Psoas muscle (tissue), 8 donors: ENCODE data around the gene KMT2B. TPM values are rescaled to one million over a fixed set of nuclear protein-coding genes. Genes with fewer than 3 reads are reported as not detected.

Experiments
- ATAC-seq, 4 donors: fragments of 200-7000 bp; cut with Tn5 transposase; one replicate each; pipeline ENCODE4 v1.9.1; 2020; ENCODE audit warnings: moderate library complexity in 3 of 4, mild to moderate bottlenecking in 2 of 4
- DNase-seq, 2 donors: peaks; one replicate each; pipeline ENCODE4 v3.0.0-alpha.2; 2020
- H3K27ac ChIP-seq: fragments of 200-600 bp; one replicate; pipeline ENCODE4 v1.8.0; 2022
- H3K27me3 ChIP-seq, 3 donors: fragments of 200-600 bp in 1 of 3; one replicate each; pipeline versions ENCODE4 v1.6.1 to v1.8.0; 2013 to 2022; ENCODE audit warnings: low read length in 2 of 3, mild to moderate bottlenecking in 2 of 3, moderate library complexity in 1 of 3; ENCODE audit not compliant: insufficient read depth in 3 of 3
- H3K36me3 ChIP-seq, 2 donors: fragments of 200-600 bp in 1 of 2; one replicate each; pipeline versions ENCODE4 v1.6.1 to v1.8.0; 2013 to 2022; ENCODE audit warnings: low read depth in 1 of 2, mild to moderate bottlenecking in 1 of 2, moderate library complexity in 1 of 2; ENCODE audit not compliant: insufficient read depth in 1 of 2
- H3K4me1 ChIP-seq: fragments of 200-600 bp; one replicate; pipeline ENCODE4 v1.8.0; 2022
- H3K4me3 ChIP-seq: fragments of 200-600 bp; one replicate; pipeline ENCODE4 v1.8.0; 2022; ENCODE audit warnings: mild to moderate bottlenecking
- H3K9me3 ChIP-seq: fragments of 200-600 bp; one replicate; pipeline ENCODE4 v1.8.0; 2022
- WGBS, 3 donors: extraction: QIAGEN DNeasy Blood & Tissue Kit; methylation state at CpG; one replicate each; pipeline versions ENCODE4 v1.1.6 to v1.1.7; 2013; 5-methylcytosine and 5-hydroxymethylcytosine counted together
- intact Hi-C, 2 donors: fragments of 100-400 bp; cut with DNase I; formaldehyde crosslinking; loops; one replicate each; pipeline versions ENCODE4 v1.11.0 to v1.14.2; 2022
- long read RNA-seq, 2 donors: library from polyadenylated mRNA; unstranded; transcript quantifications; one replicate each; pipeline ENCODE4 v2.0.0, GENCODE V29; 2021
- polyA plus RNA-seq, 3 donors: library from polyadenylated mRNA; stranded (reverse); fragments of 200-250 nt; gene quantifications; one replicate each; pipeline ENCODE4 v1.2.3, GENCODE V29; 2013
- total RNA-seq, 4 donors: library from RNA; stranded (reverse); fragmentation: NEBNext Ultra II Directional in 2 of 4; extraction: Animal tissue kit (Norgen Biotek cat#: 25700) in 2 of 4; gene quantifications; one replicate each; pipeline versions ENCODE4 v1.2.1 to v1.2.4, GENCODE V29; 2021 to 2023
- TF ChIP-seq, protein P1 (sequence below): fragments of 200-600 bp; IDR thresholded peaks from one replicate; pipeline ENCODE4 v1.8.0; 2022; ENCODE audit warnings: antibody characterized with exemption
- donor health status: healthy with polysubstance abuse.
- donor health status: DM: no; HTN: no; CAD: no; lungs with moderate emphysema.
- donor health status: Bipolar disorder and iron deficiency.
- donor health status: healthy.
- donor health status: DM: yes; HTN: yes; CAD: no.
- donor health status: DM: no; HTN: no; CAD: no.
- donor health status: DM: no; HTN: no; CAD: no.
- donor health status: DM: yes; HTN: yes; CAD: no.

Gene KMT2B
- 10 to 100 TPM; 18.0 to 29.0 (median 23.4) TPM for total RNA-seq
- 10 to 100 TPM; 13.4 to 20.0 (median 19.2) TPM for polyA plus RNA-seq
- long read RNA-seq, donor 1, partial matches to known transcripts, result 6 of 9 reads
- long read RNA-seq, donor 1, other reads (novel, unspliced or antisense), result 2 of 9 reads
- long read RNA-seq, donor 2, partial matches to known transcripts, result 22 of 27 reads
- long read RNA-seq, donor 2, other reads (novel, unspliced or antisense), result 4 of 27 reads

DNA sequence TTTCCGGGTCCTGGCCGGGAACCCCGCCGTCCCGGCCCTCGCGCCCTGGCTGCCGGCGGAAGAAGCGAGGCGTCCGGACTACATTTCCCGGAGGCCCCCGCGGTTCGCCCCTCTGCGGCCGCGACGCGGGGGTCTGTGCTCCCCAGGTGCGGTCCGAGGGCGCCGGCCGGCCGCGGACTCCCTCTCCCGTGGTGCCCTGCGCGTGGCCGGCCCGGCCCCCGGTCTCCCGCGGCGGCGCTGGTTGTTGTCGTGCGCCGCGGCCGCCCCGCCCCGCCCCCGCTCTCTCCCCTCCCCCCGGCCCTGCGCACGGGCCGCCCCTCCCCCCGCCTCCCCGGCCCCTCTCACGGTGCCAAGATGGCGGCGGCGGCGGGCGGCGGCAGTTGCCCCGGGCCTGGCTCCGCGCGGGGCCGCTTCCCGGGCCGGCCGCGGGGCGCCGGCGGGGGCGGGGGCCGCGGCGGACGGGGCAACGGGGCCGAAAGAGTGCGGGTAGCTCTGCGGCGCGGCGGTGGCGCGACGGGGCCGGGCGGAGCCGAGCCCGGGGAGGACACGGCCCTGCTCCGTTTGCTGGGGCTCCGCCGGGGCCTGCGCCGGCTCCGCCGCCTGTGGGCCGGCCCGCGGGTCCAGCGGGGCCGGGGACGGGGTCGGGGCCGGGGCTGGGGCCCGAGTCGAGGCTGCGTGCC is at the start of gene KMT2B:
Gene KMT2B (plus strand): TSS at position 339 of the 680 bp plus-strand sequence. CDS start 16 bp downstream, at position 355.
- Histone ChIP-seq H3K4me3 (peak within 1 kb of the TSS; percentile 95), H3K27ac (peak within 1 kb of the TSS; percentile 94), H3K36me3 (peaks cover 0 to 29% of the 10 kb centered on the region in 2 donors), H3K27me3 (no peaks in the 10 kb centered on the region), H3K4me1 (peaks cover 23% of the 10 kb centered on the region), H3K9me3 (no peaks in the 10 kb centered on the region)
- intact Hi-C loops, result loop anchor here (1.0 to 5.0 kb wide), 6 partner anchors 23 to 213 kb away; partner anchors contain the start of genes COX6B1 (in 1 of the 2) and TMEM147 (in 1 of the 2)
- TF ChIP-seq, protein P1, sequence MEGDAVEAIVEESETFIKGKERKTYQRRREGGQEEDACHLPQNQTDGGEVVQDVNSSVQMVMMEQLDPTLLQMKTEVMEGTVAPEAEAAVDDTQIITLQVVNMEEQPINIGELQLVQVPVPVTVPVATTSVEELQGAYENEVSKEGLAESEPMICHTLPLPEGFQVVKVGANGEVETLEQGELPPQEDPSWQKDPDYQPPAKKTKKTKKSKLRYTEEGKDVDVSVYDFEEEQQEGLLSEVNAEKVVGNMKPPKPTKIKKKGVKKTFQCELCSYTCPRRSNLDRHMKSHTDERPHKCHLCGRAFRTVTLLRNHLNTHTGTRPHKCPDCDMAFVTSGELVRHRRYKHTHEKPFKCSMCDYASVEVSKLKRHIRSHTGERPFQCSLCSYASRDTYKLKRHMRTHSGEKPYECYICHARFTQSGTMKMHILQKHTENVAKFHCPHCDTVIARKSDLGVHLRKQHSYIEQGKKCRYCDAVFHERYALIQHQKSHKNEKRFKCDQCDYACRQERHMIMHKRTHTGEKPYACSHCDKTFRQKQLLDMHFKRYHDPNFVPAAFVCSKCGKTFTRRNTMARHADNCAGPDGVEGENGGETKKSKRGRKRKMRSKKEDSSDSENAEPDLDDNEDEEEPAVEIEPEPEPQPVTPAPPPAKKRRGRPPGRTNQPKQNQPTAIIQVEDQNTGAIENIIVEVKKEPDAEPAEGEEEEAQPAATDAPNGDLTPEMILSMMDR, result no peak
- 0 to 3% (median 1%) methylated on average over 10 to 107 of the region's 109 CpGs for WGBS, 3 donors
- ATAC-seq (peak; percentile 79 to 84 (median 82)), DNase-seq (peak; percentile 97 to 98)

GRCh38 chr19:35669566-35669965 is 48.2 kb upstream of the KMT2B start:
- WGBS, 3 donors, result 71 to 76% (median 75%) methylated on average over 6 of the region's 6 CpGs
- H3K9me3 ChIP-seq, result no peaks in the 10 kb centered on the region
- no peaks in the 10 kb centered on the region for H3K36me3 ChIP-seq
- peaks cover 0 to 31% (median 8%) of the 10 kb centered on the region in 3 donors for H3K27me3 ChIP-seq
- intact Hi-C loops, result no loop called here
- H3K27ac ChIP-seq, result no peak overlapping the region
- no peaks in the 10 kb centered on the region for H3K4me1 ChIP-seq
- DNase-seq, result no peak
- TF ChIP-seq, protein P1, result no peak
- no peak overlapping the region for H3K4me3 ChIP-seq
- no peak for ATAC-seq

DNA sequence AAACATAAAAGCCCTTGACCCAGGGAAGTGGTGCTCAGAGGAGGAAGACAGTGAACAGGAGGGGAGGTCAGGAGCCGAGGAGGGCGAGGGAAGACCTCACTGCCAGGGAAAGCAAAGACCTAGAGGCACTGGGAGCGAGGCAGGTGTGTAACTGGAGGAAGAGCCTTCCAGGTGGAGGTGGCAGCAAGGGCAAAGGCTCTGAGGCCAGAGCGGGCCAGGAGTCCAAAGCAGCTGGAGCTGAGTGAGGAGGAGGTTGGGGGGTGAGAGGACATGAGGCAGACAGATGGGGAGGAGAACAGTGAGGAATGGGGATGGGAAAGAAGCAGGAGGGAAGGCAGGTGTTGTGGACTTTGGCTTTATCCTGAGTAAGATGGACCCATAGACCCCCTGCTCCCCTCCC is 47.8 kb upstream of the KMT2B start:
- Histone ChIP-seq H3K9me3 (no peaks in the 10 kb centered on the region), H3K27ac (no peak overlapping the region), H3K27me3 (peaks cover 0 to 34% (median 8%) of the 10 kb centered on the region in 3 donors), H3K4me3 (no peak overlapping the region), H3K4me1 (no peaks in the 10 kb centered on the region), H3K36me3 (no peaks in the 10 kb centered on the region)
- DNase-seq, result no peak
- WGBS, 3 donors, result 68 to 75% (median 69%) methylated on average over 4 of the region's 4 CpGs
- no peak for ATAC-seq
- TF ChIP-seq, protein P1, result no peak
- intact Hi-C loops, result no loop called here

DNA sequence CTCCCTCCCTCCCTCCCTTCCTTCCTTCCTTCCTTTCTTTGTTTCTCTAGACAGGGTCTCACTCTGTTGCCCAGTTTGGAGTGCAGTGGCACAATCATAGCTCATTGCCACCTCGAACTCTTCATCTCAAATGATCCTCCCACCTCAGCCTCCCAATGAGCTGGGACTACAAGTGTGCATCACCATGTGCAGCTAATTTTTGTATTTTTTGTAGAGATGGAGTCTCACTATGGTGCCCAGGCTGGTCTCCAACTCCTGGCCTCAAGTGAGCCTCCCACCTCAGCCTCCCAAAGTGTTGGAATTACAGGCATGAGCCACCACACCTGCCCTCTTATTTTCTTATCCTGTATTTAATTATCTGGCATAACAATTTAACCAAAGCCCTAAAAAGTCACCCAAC is 47.1 kb upstream of the KMT2B start:
- Histone ChIP-seq H3K36me3 (no peaks in the 10 kb centered on the region), H3K4me1 (no peaks in the 10 kb centered on the region), H3K27ac (no peak overlapping the region), H3K9me3 (no peaks in the 10 kb centered on the region), H3K4me3 (no peak overlapping the region), H3K27me3 (peaks cover 0 to 34% (median 8%) of the 10 kb centered on the region in 3 donors)
- TF ChIP-seq, protein P1, result no peak
- 82 to 93% (median 92%) methylated on average over 1 of the region's 1 CpG for WGBS, 3 donors
- DNase-seq, result no peak
- no peak for ATAC-seq
- intact Hi-C loops, result no loop called here
